Ovary (tissue), 3 donors: ENCODE measurements around the gene CABP2.

Source experiments
- EP300 ChIP-seq: sonication (generic); formaldehyde crosslinking; IDR thresholded peaks from one replicate; pipeline ENCODE4 v1.6.1; 2017; ENCODE audit warnings: antibody characterized with exemption
- POLR2A ChIP-seq: fragments of 450-650 bp; IDR thresholded peaks from one replicate; pipeline ENCODE4 v1.6.1; 2017; ENCODE audit warnings: antibody characterized with exemption, mild to moderate bottlenecking, moderate library complexity
- TF ChIP-seq, protein P1 (sequence below), 3 donors: fragments of 450-650 bp in 2 of 3; fragments of 200-600 bp in 1 of 3; IDR thresholded peaks; one replicate each; pipeline versions ENCODE4 v1.5.1 to v1.8.0; 2016 to 2022; ENCODE audit warnings: antibody characterized with exemption in 3 of 3, mild to moderate bottlenecking in 1 of 3
- donor health status: DM: no; HTN: no; CAD: no.

DNA sequence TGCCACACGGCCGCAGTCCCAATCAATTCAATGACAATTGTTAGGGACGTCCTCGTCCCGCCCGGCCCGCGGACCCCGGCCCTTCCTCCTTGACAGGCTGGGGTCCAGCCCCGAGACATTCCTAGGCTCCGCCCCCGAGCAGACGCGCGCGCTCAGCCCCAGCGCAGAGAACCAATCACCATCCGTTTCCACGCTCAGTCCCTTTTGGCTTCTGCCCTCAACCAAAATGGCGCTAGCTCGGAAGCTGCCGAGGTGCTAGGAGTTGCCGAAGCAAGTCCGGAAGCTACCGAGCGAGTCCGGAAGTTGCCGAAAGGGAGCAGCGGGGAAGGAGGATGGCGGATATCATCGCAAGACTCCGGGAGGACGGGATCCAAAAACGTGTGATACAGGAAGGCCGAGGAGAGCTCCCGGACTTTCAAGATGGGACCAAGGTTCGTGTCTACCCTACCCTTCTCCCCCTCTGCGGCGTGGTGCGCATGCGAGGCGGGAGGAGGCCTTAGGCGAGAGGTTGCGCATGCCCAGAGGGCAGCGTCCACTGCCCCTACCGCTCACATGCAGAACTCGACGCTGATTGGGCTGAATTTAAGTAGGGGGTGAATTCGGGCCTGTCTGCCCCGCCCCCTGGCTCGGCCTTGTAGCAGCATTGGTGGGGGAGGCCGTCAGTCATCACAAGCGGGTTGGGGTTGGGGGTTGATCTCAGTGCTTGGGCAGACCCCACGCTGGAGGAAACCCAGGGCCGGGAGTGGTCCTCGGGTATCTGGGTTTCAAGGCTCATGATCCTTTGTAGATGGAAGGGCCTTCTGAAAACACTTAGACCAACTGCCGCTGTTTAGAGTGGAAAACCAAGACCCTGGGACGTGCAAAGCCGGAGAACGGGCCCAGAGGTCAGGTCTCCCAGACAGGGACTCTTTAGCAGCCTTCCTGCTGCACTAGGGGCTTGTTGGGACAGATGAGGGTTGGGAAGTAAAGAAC is 40.1 kb downstream of the CABP2 start, which contains the start of gene AIP:
- TF ChIP-seq, protein P1, sequence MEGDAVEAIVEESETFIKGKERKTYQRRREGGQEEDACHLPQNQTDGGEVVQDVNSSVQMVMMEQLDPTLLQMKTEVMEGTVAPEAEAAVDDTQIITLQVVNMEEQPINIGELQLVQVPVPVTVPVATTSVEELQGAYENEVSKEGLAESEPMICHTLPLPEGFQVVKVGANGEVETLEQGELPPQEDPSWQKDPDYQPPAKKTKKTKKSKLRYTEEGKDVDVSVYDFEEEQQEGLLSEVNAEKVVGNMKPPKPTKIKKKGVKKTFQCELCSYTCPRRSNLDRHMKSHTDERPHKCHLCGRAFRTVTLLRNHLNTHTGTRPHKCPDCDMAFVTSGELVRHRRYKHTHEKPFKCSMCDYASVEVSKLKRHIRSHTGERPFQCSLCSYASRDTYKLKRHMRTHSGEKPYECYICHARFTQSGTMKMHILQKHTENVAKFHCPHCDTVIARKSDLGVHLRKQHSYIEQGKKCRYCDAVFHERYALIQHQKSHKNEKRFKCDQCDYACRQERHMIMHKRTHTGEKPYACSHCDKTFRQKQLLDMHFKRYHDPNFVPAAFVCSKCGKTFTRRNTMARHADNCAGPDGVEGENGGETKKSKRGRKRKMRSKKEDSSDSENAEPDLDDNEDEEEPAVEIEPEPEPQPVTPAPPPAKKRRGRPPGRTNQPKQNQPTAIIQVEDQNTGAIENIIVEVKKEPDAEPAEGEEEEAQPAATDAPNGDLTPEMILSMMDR (IDR thresholded peaks at IDR 0.05), result peak; percentile 10 to 72 (median 47)
- TF ChIP-seq POLR2A (peak; percentile 60), EP300 (no peak)
